Kidney (tissue), 14 donors: ENCODE data around the gene SBF2. TPM values are rescaled to one million over a fixed set of nuclear protein-coding genes. Genes with fewer than 3 reads are reported as not detected.
A peak's percentile ranks its signal among the peaks of the same experiment; 100 is the strongest.

Experiments used
- DNase-seq, 5 donors: peaks; one replicate each; pipeline ENCODE4 v3.0.0-alpha.2; 2013 to 2020
- FAIRE-seq: peaks from 2 replicates; lab custom pipeline; 2012; peaks lifted over from hg19 to GRCh38; lab: Jason Lieb, UNC
- H3K27ac ChIP-seq, 2 donors: one replicate each; pipeline ENCODE4 v1.7.0; 2013; ENCODE audit warnings: low read depth in 2 of 2, low read length in 2 of 2, inconsistent platforms in 1 of 2
- H3K27me3 ChIP-seq: one replicate; pipeline ENCODE4 v1.7.1; 2013; ENCODE audit warnings: low read length, inconsistent platforms; ENCODE audit not compliant: control insufficient read depth, insufficient read depth
- H3K36me3 ChIP-seq, 3 donors: one replicate each; pipeline versions ENCODE4 v1.7.0 to v1.7.1; 2013; ENCODE audit warnings: low read length in 3 of 3, control low read depth in 1 of 3, inconsistent platforms in 1 of 3; ENCODE audit not compliant: insufficient read depth in 3 of 3, control insufficient read depth in 2 of 3
- H3K4me1 ChIP-seq, 3 donors: one replicate each; pipeline versions ENCODE4 v1.7.0 to v1.7.1; 2013; ENCODE audit warnings: low read length in 3 of 3, inconsistent platforms in 1 of 3, low read depth in 1 of 3; ENCODE audit not compliant: control insufficient read depth in 2 of 3, insufficient read depth in 2 of 3
- H3K4me3 ChIP-seq, 3 donors: one replicate each; pipeline versions ENCODE4 v1.7.0 to v1.8.1; 2013; ENCODE audit warnings: low read length in 3 of 3, control low read depth in 1 of 3, inconsistent platforms in 1 of 3
- H3K9ac ChIP-seq, 3 donors: one replicate each; pipeline versions ENCODE4 v1.7.0 to v1.7.1; 2013; ENCODE audit warnings: low read length in 3 of 3, control low read depth in 1 of 3, inconsistent platforms in 1 of 3
- H3K9me3 ChIP-seq, 3 donors: one replicate each; pipeline versions ENCODE4 v1.7.0 to v1.7.1; 2013; ENCODE audit warnings: low read length in 3 of 3, control low read depth in 1 of 3, inconsistent platforms in 1 of 3; ENCODE audit not compliant: control insufficient read depth in 2 of 3, insufficient read depth in 1 of 3
- CTCF ChIP-seq: IDR thresholded peaks from 3 replicates; pipeline ENCODE4 v1.5.1; 2012; ENCODE audit warnings: mild to moderate bottlenecking, moderate library complexity, borderline replicate concordance; ENCODE audit not compliant: insufficient read depth; ENCODE audit errors: extremely low read depth
- intact Hi-C: fragments of 100-400 bp; cut with DNase I; formaldehyde crosslinking; loops from one replicate; pipeline ENCODE4 v1.11.1; 2022
- polyA plus RNA-seq: library from polyadenylated mRNA; stranded (reverse); fragments of 350-450 nt; fragmentation: Illumina TruSeq; extraction: RNeasy Lipid Tissue Mini Kit (QIAGEN cat#74804); gene quantifications from one replicate; pipeline ENCODE4 v1.2.3, GENCODE V29; 2014; ENCODE audit warnings: low read depth, low replicate concordance; ENCODE audit not compliant: insufficient read depth
- total RNA-seq: library from RNA; stranded (reverse); fragmentation: NEBNext Ultra II Directional; extraction: Animal tissue kit (Norgen Biotek cat#: 25700); gene quantifications from one replicate; pipeline ENCODE4 v1.2.1, GENCODE V29; 2021
- donor health status: control.
- donor health status: control.
- donor health status: control.
- donor health status: control.
- donor health status: control.
- donor health status: DM: yes; HTN: yes; CAD: no.
- donor health status: Normal renal cell carcinoma (clear cell type).

Gene SBF2
- total and polyA plus RNA-seq, 2 donors from 2014 or later, result 13.1 to 55.4 TPM

- peaks cover 0 to 4% (median 2%) of the 10 kb centered on the region in 3 donors for H3K36me3 ChIP-seq
- H3K9me3 ChIP-seq, result no peaks in the 10 kb centered on the region
- FAIRE-seq (no peak), DNase-seq (no peak)
- no peaks in the 10 kb centered on the region for H3K27me3 ChIP-seq
- H3K4me1 ChIP-seq, result no peaks in the 10 kb centered on the region
- H3K27ac ChIP-seq, result no peak overlapping the region
- H3K9ac ChIP-seq, result no peak overlapping the region
- intact Hi-C loops, result no loop called here
- H3K4me3 ChIP-seq, result no peak overlapping the region
- TF ChIP-seq CTCF, result no peak
Observed at GRCh38 chr11:9953994-9954626, 339.9 kb downstream of the SBF2 start.

GRCh38 chr11:9952511-9953196 lies 341.4 kb downstream of the SBF2 start:
- H3K36me3 ChIP-seq, result no peaks in the 10 kb centered on the region
- intact Hi-C loops, result no loop called here
- H3K4me1 ChIP-seq, result no peaks in the 10 kb centered on the region
- H3K27ac ChIP-seq, result no peak overlapping the region
- no peak overlapping the region for H3K4me3 ChIP-seq
- TF ChIP-seq CTCF, result no peak
- H3K9me3 ChIP-seq, result no peaks in the 10 kb centered on the region
- no peak overlapping the region for H3K9ac ChIP-seq
- FAIRE-seq (no peak), DNase-seq (no peak)
- no peaks in the 10 kb centered on the region for H3K27me3 ChIP-seq

GRCh38 chr11:9951807-9952206 lies 342.2 kb downstream of the SBF2 start:
- TF ChIP-seq CTCF, result no peak
- Histone ChIP-seq H3K9me3 (no peaks in the 10 kb centered on the region), H3K9ac (no peak overlapping the region), H3K4me3 (no peak overlapping the region), H3K4me1 (no peaks in the 10 kb centered on the region), H3K36me3 (peaks cover 0 to 2% (median 0%) of the 10 kb centered on the region in 3 donors), H3K27ac (no peak overlapping the region), H3K27me3 (no peaks in the 10 kb centered on the region)
- FAIRE-seq (no peak), DNase-seq (peak in 1 of 5 donors; percentile 26)
- intact Hi-C loops, result no loop called here
